NB4 (cell line): ENCODE measurements around the gene ANKRD6.

ENCODE experiments used
- CTCF ChIP-seq: IDR thresholded peaks from one replicate; pipeline ENCODE4 v1.5.1; 2012; ENCODE audit warnings: low read depth, low read length
- POLR2A ChIP-seq: IDR thresholded peaks from 2 replicates; pipeline ENCODE4 v1.6.1; 2011; ENCODE audit warnings: mild to moderate bottlenecking; ENCODE audit not compliant: insufficient read length; ENCODE audit errors: extremely low read depth

GRCh38 chr6:89553431-89553830 lies 120.5 kb downstream of the ANKRD6 start:
- no peak for TF ChIP-seq CTCF
- TF ChIP-seq POLR2A, result no peak
